ENCODE results near the gene SLC16A4.
"Not testable (repeated sequence)": the region's sequence is repeated elsewhere in the genome, so short reads cannot be mapped to it uniquely, and the experiment has no call there.

GRCh38 chr1:110437645-110438299, 46.9 kb upstream of the SLC16A4 start:
- TF ChIP-seq, protein P1, sequence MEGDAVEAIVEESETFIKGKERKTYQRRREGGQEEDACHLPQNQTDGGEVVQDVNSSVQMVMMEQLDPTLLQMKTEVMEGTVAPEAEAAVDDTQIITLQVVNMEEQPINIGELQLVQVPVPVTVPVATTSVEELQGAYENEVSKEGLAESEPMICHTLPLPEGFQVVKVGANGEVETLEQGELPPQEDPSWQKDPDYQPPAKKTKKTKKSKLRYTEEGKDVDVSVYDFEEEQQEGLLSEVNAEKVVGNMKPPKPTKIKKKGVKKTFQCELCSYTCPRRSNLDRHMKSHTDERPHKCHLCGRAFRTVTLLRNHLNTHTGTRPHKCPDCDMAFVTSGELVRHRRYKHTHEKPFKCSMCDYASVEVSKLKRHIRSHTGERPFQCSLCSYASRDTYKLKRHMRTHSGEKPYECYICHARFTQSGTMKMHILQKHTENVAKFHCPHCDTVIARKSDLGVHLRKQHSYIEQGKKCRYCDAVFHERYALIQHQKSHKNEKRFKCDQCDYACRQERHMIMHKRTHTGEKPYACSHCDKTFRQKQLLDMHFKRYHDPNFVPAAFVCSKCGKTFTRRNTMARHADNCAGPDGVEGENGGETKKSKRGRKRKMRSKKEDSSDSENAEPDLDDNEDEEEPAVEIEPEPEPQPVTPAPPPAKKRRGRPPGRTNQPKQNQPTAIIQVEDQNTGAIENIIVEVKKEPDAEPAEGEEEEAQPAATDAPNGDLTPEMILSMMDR (IDR thresholded peaks at IDR 0.05), result not testable (repeated sequence)
- TF ChIP-seq POLR2A (IDR thresholded peaks at IDR 0.05), result not testable (repeated sequence)

All from gastroesophageal sphincter (tissue), 3 donors.